ENCODE measurements around the gene SPATA19. TPM values are rescaled to one million over a fixed set of nuclear protein-coding genes. Genes with fewer than 3 reads are reported as not detected.

Gene SPATA19
- total and polyA plus RNA-seq, 2 of the 4 experiments (the other 2 are of a cell fraction) = not detected

DNA sequence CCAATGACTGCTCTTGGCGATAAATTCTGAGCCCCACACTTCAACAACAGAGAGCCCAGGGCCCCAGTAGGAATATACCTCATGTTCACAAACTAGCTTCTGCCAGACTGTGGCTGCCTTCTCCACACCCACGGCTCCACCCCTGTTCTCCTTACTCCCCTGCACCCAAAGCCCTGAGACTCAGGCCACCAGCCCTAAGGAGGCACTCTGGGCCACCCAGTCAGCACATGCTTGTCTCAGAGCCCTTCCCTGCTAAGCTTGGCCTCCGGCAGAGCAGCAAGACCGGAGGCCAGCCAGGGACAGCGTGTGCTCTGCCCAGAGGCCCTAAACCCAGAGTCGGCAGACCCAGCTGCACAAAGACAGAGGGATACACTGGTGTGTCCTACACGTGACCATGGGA, 27.9 kb downstream of the SPATA19 start:
- Histone ChIP-seq H3K18ac (ENCODE audit: low read depth, low read length) (no peak overlapping the region), H3K9me1 (ENCODE audit: insufficient read depth, low read length) (no peaks in the 10 kb centered on the region), H3K4me2 (ENCODE audit: low read depth, low read length) (no peak overlapping the region), H4K91ac (ENCODE audit: insufficient read depth, low read depth, low read length) (no peak overlapping the region), H2BK20ac (ENCODE audit: low read depth, low read length) (no peak overlapping the region), H4K5ac (ENCODE audit: low read depth, low read length) (no peak overlapping the region), H3K4ac (ENCODE audit: low read depth, low read length) (no peak overlapping the region), H3K9me3 (ENCODE audit: control insufficient read depth, insufficient read depth, low read length) (peaks cover 62% of the 10 kb centered on the region), H2AK5ac (ENCODE audit: low read depth, low read length) (no peak overlapping the region), H3K14ac (replicated peaks; ENCODE audit: low read depth, low read length) (no peak overlapping the region), H4K20me1 (ENCODE audit: insufficient read depth, low read length) (no peaks in the 10 kb centered on the region), H3K4me1 (ENCODE audit: control insufficient read depth, insufficient read depth, low read length) (no peaks in the 10 kb centered on the region), H3K9ac (ENCODE audit: low read depth, low read length) (no peak overlapping the region), H4K8ac (ENCODE audit: low read depth in 2 of 2, low read length in 2 of 2) (no peak overlapping the region), H2BK15ac (ENCODE audit: low read depth, low read length) (no peak overlapping the region), H3K4me3 (ENCODE audit: insufficient read depth, low read depth, low read length) (no peak overlapping the region), H3K56ac (ENCODE audit: extremely low read depth, insufficient read depth, low read length) (no peak overlapping the region), H3K36me3 (ENCODE audit: control insufficient read depth, insufficient read depth, low read length) (no peaks in the 10 kb centered on the region), H2AFZ (replicated peaks; ENCODE audit: low read length, poor library complexity) (no peak overlapping the region), H2BK120ac (ENCODE audit: low read depth, low read length) (no peak overlapping the region), H2BK5ac (ENCODE audit: low read depth, low read length, poor library complexity, severe bottlenecking) (no peak overlapping the region), H3K27ac (ENCODE audit: insufficient read depth, low read length) (no peak overlapping the region), H2AK9ac (replicated peaks; ENCODE audit: low read depth, low read length, poor library complexity) (no peak overlapping the region), H3K27me3 (ENCODE audit: control insufficient read depth, insufficient read depth, low read length) (no peaks in the 10 kb centered on the region), H3K23ac (ENCODE audit: low read depth, low read length) (no peak overlapping the region), H3K79me1 (ENCODE audit: low read depth in 1 of 2, low read length in 2 of 2) (no peaks in the 10 kb centered on the region)
- ChIA-PET CTCF (no interaction called here), POLR2A (ENCODE audit: unreplicated experiment) (no interaction called here)
- TF ChIP-seq, protein P1, sequence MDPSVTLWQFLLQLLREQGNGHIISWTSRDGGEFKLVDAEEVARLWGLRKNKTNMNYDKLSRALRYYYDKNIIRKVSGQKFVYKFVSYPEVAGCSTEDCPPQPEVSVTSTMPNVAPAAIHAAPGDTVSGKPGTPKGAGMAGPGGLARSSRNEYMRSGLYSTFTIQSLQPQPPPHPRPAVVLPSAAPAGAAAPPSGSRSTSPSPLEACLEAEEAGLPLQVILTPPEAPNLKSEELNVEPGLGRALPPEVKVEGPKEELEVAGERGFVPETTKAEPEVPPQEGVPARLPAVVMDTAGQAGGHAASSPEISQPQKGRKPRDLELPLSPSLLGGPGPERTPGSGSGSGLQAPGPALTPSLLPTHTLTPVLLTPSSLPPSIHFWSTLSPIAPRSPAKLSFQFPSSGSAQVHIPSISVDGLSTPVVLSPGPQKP (IDR thresholded peaks at IDR 0.05; ENCODE audit: borderline replicate concordance, low read depth, low read length) = no peak
- TF ChIP-seq NFE2L2 (IDR thresholded peaks at IDR 0.05; ENCODE audit: low read depth, low read length) = no peak
- TF ChIP-seq, protein P2, sequence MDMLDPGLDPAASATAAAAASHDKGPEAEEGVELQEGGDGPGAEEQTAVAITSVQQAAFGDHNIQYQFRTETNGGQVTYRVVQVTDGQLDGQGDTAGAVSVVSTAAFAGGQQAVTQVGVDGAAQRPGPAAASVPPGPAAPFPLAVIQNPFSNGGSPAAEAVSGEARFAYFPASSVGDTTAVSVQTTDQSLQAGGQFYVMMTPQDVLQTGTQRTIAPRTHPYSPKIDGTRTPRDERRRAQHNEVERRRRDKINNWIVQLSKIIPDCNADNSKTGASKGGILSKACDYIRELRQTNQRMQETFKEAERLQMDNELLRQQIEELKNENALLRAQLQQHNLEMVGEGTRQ (IDR thresholded peaks at IDR 0.05; ENCODE audit: low read depth, low read length) = no peak
- TF ChIP-seq POLR2A (IDR thresholded peaks at IDR 0.05; ENCODE audit: low read depth, low read length) = no peak
- no peak for TF ChIP-seq RAD21 (IDR thresholded peaks at IDR 0.05; ENCODE audit: low read length)
- TF ChIP-seq MAZ (IDR thresholded peaks at IDR 0.05; ENCODE audit: borderline replicate concordance, low read depth, low read length) = no peak
- no peak for TF ChIP-seq CHD1 (IDR thresholded peaks at IDR 0.05; ENCODE audit: low read depth, low read length)
- no peak for TF ChIP-seq SMC3 (IDR thresholded peaks at IDR 0.05; ENCODE audit: low read depth, low read length)
- TF ChIP-seq, protein P3, sequence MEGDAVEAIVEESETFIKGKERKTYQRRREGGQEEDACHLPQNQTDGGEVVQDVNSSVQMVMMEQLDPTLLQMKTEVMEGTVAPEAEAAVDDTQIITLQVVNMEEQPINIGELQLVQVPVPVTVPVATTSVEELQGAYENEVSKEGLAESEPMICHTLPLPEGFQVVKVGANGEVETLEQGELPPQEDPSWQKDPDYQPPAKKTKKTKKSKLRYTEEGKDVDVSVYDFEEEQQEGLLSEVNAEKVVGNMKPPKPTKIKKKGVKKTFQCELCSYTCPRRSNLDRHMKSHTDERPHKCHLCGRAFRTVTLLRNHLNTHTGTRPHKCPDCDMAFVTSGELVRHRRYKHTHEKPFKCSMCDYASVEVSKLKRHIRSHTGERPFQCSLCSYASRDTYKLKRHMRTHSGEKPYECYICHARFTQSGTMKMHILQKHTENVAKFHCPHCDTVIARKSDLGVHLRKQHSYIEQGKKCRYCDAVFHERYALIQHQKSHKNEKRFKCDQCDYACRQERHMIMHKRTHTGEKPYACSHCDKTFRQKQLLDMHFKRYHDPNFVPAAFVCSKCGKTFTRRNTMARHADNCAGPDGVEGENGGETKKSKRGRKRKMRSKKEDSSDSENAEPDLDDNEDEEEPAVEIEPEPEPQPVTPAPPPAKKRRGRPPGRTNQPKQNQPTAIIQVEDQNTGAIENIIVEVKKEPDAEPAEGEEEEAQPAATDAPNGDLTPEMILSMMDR (conservative IDR thresholded peaks at IDR 0.05; ENCODE audit: low read depth, low read length) = no peak
- no peak for TF ChIP-seq BHLHE40 (IDR thresholded peaks at IDR 0.05; ENCODE audit: low read depth, low read length)
- no peak for TF ChIP-seq FOS (IDR thresholded peaks at IDR 0.05; ENCODE audit: low read depth, low read length)
- TF ChIP-seq MAFK (IDR thresholded peaks at IDR 0.05; ENCODE audit: low read depth, low read length) = no peak
- no peak for TF ChIP-seq MXI1 (IDR thresholded peaks at IDR 0.05; ENCODE audit: borderline replicate concordance, low read depth, low read length)
- WGBS, 2 experiments (ENCODE audit: extremely low coverage in 2 of 2, insufficient read length in 1 of 2) = 67% methylated on average over 2 of the region's 7 CpGs; no CpG with 5 or more reads in 1 of the 2 experiments
- ATAC-seq (ENCODE audit: low read depth) (no peak), DNase-seq (no peak)
- dilution Hi-C loops (cut with HindIII; ENCODE audit: low sequenced_read_pairs, unreplicated experiment) = no loop called here
- in situ Hi-C loops (cut with MboI; ENCODE audit: low sequenced_read_pairs) = no loop called here
- BruUV-seq (replicated peaks) = no TSS peak
- intact Hi-C loops (cut with micrococcal nuclease) = no loop called here
